22Rv1 (cell line): ENCODE measurements around the gene DEPDC1B.
A peak's percentile ranks its signal among the peaks of the same experiment; 100 is the strongest.

ENCODE experiments used
- H3K27ac ChIP-seq: fragments of 450-650 bp; 2 replicates; pipeline ENCODE4 v1.5.1; 2017
- CTCF ChIP-seq: fragments of 450-650 bp; IDR thresholded peaks from 2 replicates; pipeline ENCODE4 v1.5.1; 2017; ENCODE audit warnings: mild to moderate bottlenecking
- ZFX ChIP-seq: fragments of 450-650 bp; IDR thresholded peaks from 2 replicates; pipeline ENCODE4 v1.6.1; 2017; ENCODE audit warnings: antibody characterized with exemption, borderline replicate concordance

The DEPDC1B gene

GRCh38 chr5:60668686-60669304 is 31.2 kb downstream of the DEPDC1B start:
- TF ChIP-seq ZFX (no peak), CTCF (peak; percentile 86)

GRCh38 chr5:60651872-60652620 is 47.9 kb downstream of the DEPDC1B start:
- TF ChIP-seq ZFX (no peak), CTCF (no peak)
- H3K27ac ChIP-seq = no peak overlapping the region

More at GRCh38 chr5:60668686-60669304, 31.2 kb downstream of the DEPDC1B start:
- no peak overlapping the region for H3K27ac ChIP-seq

DNA sequence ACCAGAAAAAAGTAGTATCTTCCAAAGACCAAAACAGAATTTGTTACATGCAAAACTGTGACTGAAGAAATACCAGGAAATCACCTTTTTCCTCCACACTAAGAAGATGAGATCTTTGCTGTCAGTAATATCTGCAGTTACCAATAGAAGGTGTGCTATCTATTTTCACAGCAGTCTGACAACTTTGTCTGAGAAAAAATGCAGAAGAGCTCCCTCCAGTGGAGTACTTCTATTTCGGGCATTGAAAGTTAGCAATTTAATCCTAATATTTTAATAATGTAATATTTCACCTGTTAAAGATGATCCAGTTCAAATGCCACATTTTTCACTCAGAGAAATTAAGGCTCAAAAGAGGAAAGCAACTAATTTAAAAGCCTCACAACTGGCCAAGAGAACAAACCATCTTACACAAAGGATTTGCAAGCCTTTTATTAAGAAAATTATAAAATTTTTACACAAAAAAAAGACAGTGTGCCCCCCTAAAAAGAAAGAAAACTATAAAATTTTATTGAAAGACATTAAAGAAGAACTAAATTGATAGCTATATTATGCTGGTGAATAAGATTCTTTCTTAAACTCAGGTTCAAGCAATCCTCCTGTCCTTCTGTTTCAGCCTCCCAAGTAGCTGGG is 50.6 kb downstream of the DEPDC1B start:
- TF ChIP-seq ZFX (no peak), CTCF (peak; percentile 88)
- no peak overlapping the region for H3K27ac ChIP-seq

DNA sequence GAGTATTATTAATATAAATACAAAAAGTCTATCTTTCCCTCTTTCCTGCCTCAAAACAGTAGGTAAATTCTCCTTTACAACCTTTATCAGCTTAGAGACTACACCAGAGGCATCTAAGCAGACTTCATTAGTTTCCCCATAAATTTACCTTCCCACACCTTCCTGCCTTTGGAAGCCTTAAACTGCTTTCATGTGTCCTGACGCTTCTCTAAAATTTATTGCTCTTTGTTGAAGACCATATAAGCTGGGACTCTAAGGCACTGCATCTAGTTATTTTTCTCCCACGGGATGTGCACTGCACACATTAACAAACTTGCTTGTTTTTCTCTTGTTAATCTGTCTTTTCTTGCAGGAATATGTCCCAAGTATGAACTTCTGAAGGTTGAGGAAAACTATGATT is 51.8 kb downstream of the DEPDC1B start:
- TF ChIP-seq CTCF (no peak), ZFX (no peak)

DNA sequence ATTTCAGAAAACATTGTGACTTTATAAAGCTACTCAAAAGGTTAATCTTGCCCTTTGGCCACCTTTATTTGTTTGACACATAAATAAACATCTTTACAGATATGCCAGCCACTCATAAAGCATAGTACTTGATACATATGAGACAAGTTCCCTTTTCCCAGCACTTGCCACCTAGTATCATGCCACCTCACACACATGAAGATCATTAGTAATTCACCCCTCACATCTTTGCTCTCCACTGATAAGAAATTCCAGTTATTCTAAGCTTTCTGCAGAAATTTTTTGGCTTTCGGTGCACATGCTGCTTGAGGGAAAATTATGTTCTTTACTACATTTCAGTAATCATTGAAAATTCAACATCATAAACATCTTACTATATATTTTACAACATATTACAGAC is 59.1 kb downstream of the DEPDC1B start:
- TF ChIP-seq ZFX (no peak), CTCF (no peak)
- H3K27ac ChIP-seq = no peak overlapping the region; the same call in 1 of the 2 replicates

More for the DNA sequence above, 51.8 kb downstream of the DEPDC1B start:
- no peak overlapping the region for H3K27ac ChIP-seq

- H3K27ac ChIP-seq = no peak overlapping the region
- no peak for TF ChIP-seq ZFX
- no peak for TF ChIP-seq CTCF
Measured at GRCh38 chr5:60639544-60639943, 60.4 kb downstream of the DEPDC1B start.

- no peak for TF ChIP-seq ZFX
- no peak for TF ChIP-seq CTCF
- H3K27ac ChIP-seq = no peak overlapping the region
Measured at GRCh38 chr5:60638300-60638699, 61.7 kb downstream of the DEPDC1B start.
